GM13977 (cell line): ENCODE data around the gene SERINC1.
"Not testable (repeated sequence)": the region's sequence is repeated elsewhere in the genome, so short reads cannot be mapped to it uniquely, and the experiment has no call there.

Experiments used
- DNase-seq: peaks from one replicate; pipeline ENCODE4 v3.0.0; 2012; ENCODE audit warnings: low spot score
- CTCF ChIP-seq: IDR thresholded peaks from 2 replicates; pipeline ENCODE4 v1.5.1; 2012; ENCODE audit warnings: mild to moderate bottlenecking, control low read depth; ENCODE audit not compliant: insufficient read depth; ENCODE audit errors: extremely low read depth, missing control alignments
- in situ Hi-C: fragments of 300-500 bp; cut with MboI; formaldehyde crosslinking; loops from one replicate; pipeline ENCODE4 v1.12.0; 2022; ENCODE audit warnings: low sequenced_read_pairs, low pct_unique_long_range_greater_than_20kb, mixed read lengths, inconsistent platforms; ENCODE audit not compliant: unreplicated experiment

The SERINC1 gene

GRCh38 chr6:122459240-122459639, 12.4 kb downstream of the SERINC1 start:
- no peak for TF ChIP-seq CTCF
- in situ Hi-C loops, result no loop called here
- no peak for DNase-seq

GRCh38 chr6:122458087-122458486, 13.5 kb downstream of the SERINC1 start:
- in situ Hi-C loops, result no loop called here

GRCh38 chr6:122455116-122455515, 16.5 kb downstream of the SERINC1 start:
- in situ Hi-C loops, DNase-seq: not testable (repeated sequence)

More at GRCh38 chr6:122458087-122458486, 13.5 kb downstream of the SERINC1 start:
- TF ChIP-seq CTCF, result no peak
- DNase-seq, result no peak

GRCh38 chr6:122454673-122455072, 16.9 kb downstream of the SERINC1 start:
- no peak for TF ChIP-seq CTCF
- DNase-seq, result no peak
- in situ Hi-C loops, result no loop called here

GRCh38 chr6:122452509-122452908, 19.1 kb downstream of the SERINC1 start:
- in situ Hi-C loops, result no loop called here
- DNase-seq, result no peak
- no peak for TF ChIP-seq CTCF

- no peak for TF ChIP-seq CTCF
- no peak for DNase-seq
- in situ Hi-C loops, result no loop called here
These were observed 22.5 kb downstream of the SERINC1 start for GRCh38 chr6:122449069-122449468.

GRCh38 chr6:122445274-122445673, 26.3 kb downstream of the SERINC1 start:
- no peak for DNase-seq
- in situ Hi-C loops, result no loop called here
- TF ChIP-seq CTCF, result no peak
